Adrenal gland (tissue), 5 donors: ENCODE data around the gene DCTPP1.

Experiments
- POLR2A ChIP-seq, 2 donors: fragments of 450-650 bp; IDR thresholded peaks; one replicate each; pipeline ENCODE4 v1.6.1; 2017; ENCODE audit warnings: antibody characterized with exemption in 2 of 2, mild to moderate bottlenecking in 2 of 2, moderate library complexity in 1 of 2
- TF ChIP-seq, protein P1 (sequence below), 6 experiments: fragments of 450-650 bp in 4 of 6; fragments of 200-600 bp in 2 of 6; sonication (generic) in 1 of 6; IDR thresholded peaks; 1 replicate in 5 of 6; 2 replicates in 1 of 6; pipeline versions ENCODE4 v1.5.1 to v1.8.0; 2016 to 2021; ENCODE audit warnings: antibody characterized with exemption in 6 of 6, mild to moderate bottlenecking in 2 of 6, moderate library complexity in 1 of 6
- donor health status: DM: no; HTN: no; CAD: no.

DNA sequence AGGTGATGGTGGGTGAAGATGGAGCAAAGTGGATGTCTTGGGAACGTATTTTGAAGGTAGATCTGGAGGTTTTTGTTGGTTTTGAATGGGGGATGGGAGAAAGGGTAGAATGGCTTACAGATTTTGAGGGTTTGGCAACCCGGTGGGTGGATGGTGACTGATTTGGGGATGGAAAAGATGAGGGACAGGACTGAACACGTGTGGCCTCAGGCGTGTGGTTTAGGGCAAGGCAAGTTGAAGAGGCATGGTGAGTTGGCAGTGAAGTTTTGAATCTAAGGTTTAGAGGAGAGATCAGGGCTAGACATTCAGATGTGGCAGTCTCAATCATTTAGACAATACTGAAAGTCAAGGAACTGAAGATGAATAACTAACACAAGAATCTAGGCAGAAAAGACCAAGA lies 5.0 kb upstream of the DCTPP1 start:
- no peak for TF ChIP-seq POLR2A (IDR thresholded peaks at IDR 0.05)
- TF ChIP-seq, protein P1, sequence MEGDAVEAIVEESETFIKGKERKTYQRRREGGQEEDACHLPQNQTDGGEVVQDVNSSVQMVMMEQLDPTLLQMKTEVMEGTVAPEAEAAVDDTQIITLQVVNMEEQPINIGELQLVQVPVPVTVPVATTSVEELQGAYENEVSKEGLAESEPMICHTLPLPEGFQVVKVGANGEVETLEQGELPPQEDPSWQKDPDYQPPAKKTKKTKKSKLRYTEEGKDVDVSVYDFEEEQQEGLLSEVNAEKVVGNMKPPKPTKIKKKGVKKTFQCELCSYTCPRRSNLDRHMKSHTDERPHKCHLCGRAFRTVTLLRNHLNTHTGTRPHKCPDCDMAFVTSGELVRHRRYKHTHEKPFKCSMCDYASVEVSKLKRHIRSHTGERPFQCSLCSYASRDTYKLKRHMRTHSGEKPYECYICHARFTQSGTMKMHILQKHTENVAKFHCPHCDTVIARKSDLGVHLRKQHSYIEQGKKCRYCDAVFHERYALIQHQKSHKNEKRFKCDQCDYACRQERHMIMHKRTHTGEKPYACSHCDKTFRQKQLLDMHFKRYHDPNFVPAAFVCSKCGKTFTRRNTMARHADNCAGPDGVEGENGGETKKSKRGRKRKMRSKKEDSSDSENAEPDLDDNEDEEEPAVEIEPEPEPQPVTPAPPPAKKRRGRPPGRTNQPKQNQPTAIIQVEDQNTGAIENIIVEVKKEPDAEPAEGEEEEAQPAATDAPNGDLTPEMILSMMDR (IDR thresholded peaks at IDR 0.05), result no peak
